GM19328 (cell line): Measurements from ENCODE around the gene PRDM2.

Source experiments
- ATAC-seq: cut with Tn5 transposase; IDR thresholded peaks from one replicate; pipeline ENCODE4 v1.9.1; 2021; ENCODE audit warnings: mild to moderate bottlenecking, moderate library complexity; ENCODE audit not compliant: unreplicated experiment

PRDM2 gene

GRCh38 chr1:13832536-13832935 lies 132.5 kb downstream of the PRDM2 start:
- ATAC-seq, result no peak

DNA sequence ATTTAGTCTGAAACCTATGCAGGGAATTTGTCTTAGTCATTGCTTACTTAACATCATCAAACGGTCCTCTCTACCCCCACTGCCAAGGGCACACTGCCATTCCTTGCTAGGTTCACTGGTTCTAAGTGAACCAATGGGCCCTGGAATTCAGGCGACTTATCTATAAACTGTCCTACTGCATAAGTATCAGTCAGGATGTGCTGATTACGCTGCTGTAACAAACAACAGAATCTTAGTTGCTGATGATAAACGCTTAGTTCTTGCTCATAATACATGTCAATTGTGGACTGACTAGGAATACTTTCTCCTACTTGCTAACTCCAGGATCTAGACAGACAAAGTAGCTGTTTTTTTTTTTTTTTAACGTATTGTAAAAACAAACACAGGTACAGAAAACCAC lies 136.1 kb downstream of the PRDM2 start:
- ATAC-seq, result no peak

GRCh38 chr1:13836631-13837030 lies 136.6 kb downstream of the PRDM2 start:
- no peak for ATAC-seq

- ATAC-seq, result no peak
Observed at GRCh38 chr1:13838236-13838635, 138.2 kb downstream of the PRDM2 start.

- ATAC-seq, result no peak
Observed at GRCh38 chr1:13842497-13842896, 142.5 kb downstream of the PRDM2 start.

DNA sequence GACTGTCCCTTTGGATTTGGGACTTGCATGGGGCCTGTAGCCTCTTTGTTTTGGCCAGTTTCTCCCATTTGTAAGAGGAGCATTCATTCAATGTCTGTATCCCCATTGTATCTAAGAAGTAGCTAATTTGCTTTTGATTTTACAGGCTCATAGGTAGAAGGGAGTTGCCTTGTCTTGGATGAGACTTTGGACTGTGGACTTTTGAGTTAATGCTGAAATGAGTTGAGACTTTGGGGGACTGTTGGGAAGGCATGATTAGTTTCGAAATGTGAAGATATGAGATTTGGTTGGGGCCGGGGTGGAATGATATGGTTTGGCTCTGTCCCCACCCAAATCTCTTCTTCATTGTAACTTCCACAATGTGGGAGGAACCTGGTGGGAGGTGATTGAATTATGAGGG lies 151.7 kb downstream of the PRDM2 start:
- no peak for ATAC-seq

GRCh38 chr1:13855554-13855953 lies 155.6 kb downstream of the PRDM2 start:
- no peak for ATAC-seq

- ATAC-seq, result no peak
Observed at GRCh38 chr1:13860031-13860430, 160.0 kb downstream of the PRDM2 start.

GRCh38 chr1:13864760-13865159 lies 164.8 kb downstream of the PRDM2 start:
- ATAC-seq, result no peak

GRCh38 chr1:13865851-13866250 lies 165.9 kb downstream of the PRDM2 start:
- ATAC-seq, result no peak

DNA sequence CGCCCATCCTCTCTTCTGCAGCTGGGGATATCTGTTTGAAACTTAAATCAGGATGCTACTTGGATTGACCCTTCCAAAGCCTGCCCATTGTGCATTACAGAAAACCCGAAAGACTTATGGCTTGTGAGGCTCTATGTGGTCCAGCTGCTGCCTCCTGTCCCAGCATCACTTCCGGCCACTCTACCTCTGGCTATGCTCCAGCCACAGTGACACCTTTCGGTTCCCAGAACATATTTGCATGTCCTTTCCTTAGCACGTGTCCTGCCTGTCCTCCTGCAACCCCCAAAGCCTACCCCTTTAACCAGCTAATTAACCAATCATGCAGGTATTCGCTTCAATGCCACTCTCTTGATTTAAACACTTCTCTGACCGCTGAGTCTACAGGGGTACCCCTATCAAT lies 167.6 kb downstream of the PRDM2 start:
- ATAC-seq, result no peak

DNA sequence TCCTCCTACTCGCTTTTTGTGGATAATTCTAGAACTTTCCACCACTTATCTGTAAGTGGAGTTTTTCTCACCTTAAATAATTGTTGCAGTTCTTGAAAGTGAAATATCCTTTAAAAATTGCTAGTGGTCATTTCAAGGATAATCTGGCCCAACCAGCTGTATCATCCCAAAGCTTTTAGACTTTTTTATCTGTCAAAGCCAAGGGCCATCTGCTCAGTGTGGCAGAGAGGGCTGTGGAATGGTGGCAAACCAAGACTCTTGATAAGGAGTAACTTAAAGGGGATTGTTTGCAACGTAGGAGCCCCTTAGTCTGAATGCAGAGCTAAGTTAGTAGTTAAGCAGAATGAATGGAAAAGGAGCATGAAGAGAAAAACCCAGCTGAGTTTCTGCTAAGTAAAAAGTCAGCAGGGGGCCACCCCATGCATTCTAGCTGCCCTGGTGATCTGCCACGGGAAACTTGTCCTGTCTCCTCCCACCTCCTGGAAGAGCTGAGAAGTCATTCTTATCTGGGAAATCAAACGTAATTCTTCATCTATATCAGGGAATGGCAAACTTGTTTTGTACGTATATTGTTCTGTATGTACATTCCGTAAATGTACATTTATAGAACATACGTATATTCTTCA lies 169.3 kb downstream of the PRDM2 start:
- no peak for ATAC-seq

- ATAC-seq, result no peak
Observed at GRCh38 chr1:13871413-13871812, 171.4 kb downstream of the PRDM2 start.

- no peak for ATAC-seq
Observed at GRCh38 chr1:13871886-13872285, 171.9 kb downstream of the PRDM2 start.

DNA sequence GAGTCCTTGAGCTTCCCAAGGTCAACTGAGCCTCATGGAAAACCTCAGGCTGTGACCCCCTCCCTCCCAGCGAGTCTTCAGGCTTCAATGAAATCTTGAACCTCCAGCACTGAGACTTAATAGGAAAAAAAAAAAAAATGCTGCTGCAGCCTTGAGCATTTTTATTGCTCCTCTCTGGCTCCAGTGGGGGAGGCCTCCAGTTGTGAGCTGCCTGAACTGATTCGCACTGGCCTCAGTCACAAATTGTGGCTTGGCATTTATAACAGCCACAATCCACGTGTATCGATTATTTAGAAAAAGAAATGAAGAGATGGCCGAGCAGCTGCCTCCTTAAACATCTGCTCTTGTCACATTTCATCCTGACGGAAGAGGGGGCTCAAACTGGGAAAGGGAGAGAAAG lies 173.0 kb downstream of the PRDM2 start:
- ATAC-seq, result no peak
